Thyroid gland (tissue), 4 donors: ENCODE results near the gene CEP170B. TPM values are rescaled to one million over a fixed set of nuclear protein-coding genes. Genes with fewer than 3 reads are reported as not detected.

ENCODE experiments used
- DNase-seq, 2 donors: peaks; one replicate each; pipeline ENCODE4 v3.0.0-alpha.2; 2019
- H3K27ac ChIP-seq, 3 donors: fragments of 200-600 bp; sonication (generic); 1 replicate in 2 of 3; 2 replicates in 1 of 3; pipeline ENCODE4 v1.5.1; 2016 to 2019; ENCODE audit warnings: mild to moderate bottlenecking in 1 of 3, moderate library complexity in 1 of 3
- H3K27me3 ChIP-seq: fragments of 200-600 bp; sonication (generic); one replicate; pipeline ENCODE4 v1.5.1; 2019
- H3K36me3 ChIP-seq, 2 donors: fragments of 200-600 bp; sonication (generic); one replicate each; pipeline ENCODE4 v1.5.1; 2016 to 2019
- H3K4me1 ChIP-seq, 2 donors: fragments of 200-600 bp; sonication (generic); one replicate each; pipeline ENCODE4 v1.5.1; 2017 to 2019
- H3K4me3 ChIP-seq, 3 donors: fragments of 200-600 bp; sonication (generic); replicated peaks in 1 of 3; 1 replicate in 2 of 3; 2 replicates in 1 of 3; pipeline ENCODE4 v1.5.1; 2016; ENCODE audit warnings: mild to moderate bottlenecking in 1 of 3
- H3K9me3 ChIP-seq: fragments of 200-600 bp; sonication (generic); one replicate; pipeline ENCODE4 v1.5.1; 2017
- POLR2A ChIP-seq, 2 donors: fragments of 450-650 bp; IDR thresholded peaks; one replicate each; pipeline ENCODE4 v1.6.1; 2017; ENCODE audit warnings: antibody characterized with exemption in 2 of 2, mild to moderate bottlenecking in 2 of 2, moderate library complexity in 1 of 2
- WGBS, 2 donors: methylation state at CpG; one replicate each; pipeline ENCODE4 v1.1.5; 2017; 5-methylcytosine and 5-hydroxymethylcytosine counted together
- intact Hi-C: fragments of 100-400 bp; cut with DNase I; formaldehyde crosslinking; loops from one replicate; pipeline ENCODE4 v1.15.1; 2023
- total RNA-seq, 4 donors: library from RNA; depleted of rRNA; stranded (reverse); fragments of >200 nt; gene quantifications; one replicate each; pipeline ENCODE4 v1.2.3, GENCODE V29; 2016
- TF ChIP-seq, protein P1 (sequence below), 6 experiments: fragments of 200-600 bp in 3 of 6; fragments of 450-650 bp in 3 of 6; sonication (generic) in 3 of 6; IDR thresholded peaks; one replicate each; pipeline ENCODE4 v1.5.1; 2016 to 2019; ENCODE audit warnings: antibody characterized with exemption in 6 of 6, mild to moderate bottlenecking in 2 of 6, inconsistent platforms in 1 of 6, moderate library complexity in 1 of 6

CEP170B gene
- total RNA-seq, 4 donors from 2014 or later: 18.3 to 46.2 (median 27.4) TPM

DNA sequence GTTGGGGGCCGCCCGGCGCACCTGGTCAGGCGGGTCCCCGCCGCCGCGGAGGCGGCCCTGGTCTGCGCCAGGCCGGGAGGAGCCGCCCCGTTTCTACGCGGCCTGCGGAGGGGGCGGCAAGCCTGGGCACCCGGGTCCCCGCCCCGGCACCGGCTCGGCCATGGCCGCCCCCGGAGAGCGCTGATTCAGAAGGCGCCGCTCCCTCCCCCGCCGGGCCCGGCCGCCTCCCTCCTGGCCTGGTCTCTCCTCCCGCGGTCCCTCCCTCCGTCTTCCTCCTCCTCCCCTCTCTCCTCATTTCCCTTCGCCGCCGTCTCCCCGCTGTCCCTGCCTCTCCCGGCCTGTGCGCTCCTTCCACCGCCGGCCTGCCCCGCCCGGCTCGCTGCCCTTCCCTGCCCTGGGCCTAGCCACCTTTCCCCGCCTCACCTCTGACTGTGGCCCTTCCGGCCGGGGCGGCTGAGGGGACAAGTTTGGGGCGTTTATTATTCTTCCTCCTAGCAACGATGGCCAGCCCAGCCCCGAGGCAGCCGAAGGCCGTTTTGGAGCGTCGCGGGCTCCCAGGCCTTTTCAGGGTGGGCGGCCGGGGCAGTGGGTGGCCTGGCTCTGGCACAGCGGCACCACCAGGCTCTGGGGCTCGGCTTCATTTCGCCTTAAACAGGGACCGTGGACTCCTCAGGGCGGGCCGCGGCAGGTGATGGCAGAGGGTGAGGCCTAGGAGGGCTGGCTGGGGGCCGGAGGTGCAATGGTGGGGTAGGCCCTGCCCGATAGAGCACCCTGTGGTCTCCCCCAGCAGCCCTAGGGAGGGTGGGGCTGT lies 768 bp downstream of the CEP170B start:
- Histone ChIP-seq H3K27me3 (no peaks in the 10 kb centered on the region), H3K4me3 (peak overlapping the region; percentile 51 to 56 (median 53)), H3K36me3 (no peaks in the 10 kb centered on the region), H3K4me1 (peaks cover 20 to 29% of the 10 kb centered on the region in 2 donors), H3K27ac (peak overlapping the region in 2 of 3 donors; percentile 2 to 62), H3K9me3 (no peaks in the 10 kb centered on the region)
- TF ChIP-seq, protein P1, sequence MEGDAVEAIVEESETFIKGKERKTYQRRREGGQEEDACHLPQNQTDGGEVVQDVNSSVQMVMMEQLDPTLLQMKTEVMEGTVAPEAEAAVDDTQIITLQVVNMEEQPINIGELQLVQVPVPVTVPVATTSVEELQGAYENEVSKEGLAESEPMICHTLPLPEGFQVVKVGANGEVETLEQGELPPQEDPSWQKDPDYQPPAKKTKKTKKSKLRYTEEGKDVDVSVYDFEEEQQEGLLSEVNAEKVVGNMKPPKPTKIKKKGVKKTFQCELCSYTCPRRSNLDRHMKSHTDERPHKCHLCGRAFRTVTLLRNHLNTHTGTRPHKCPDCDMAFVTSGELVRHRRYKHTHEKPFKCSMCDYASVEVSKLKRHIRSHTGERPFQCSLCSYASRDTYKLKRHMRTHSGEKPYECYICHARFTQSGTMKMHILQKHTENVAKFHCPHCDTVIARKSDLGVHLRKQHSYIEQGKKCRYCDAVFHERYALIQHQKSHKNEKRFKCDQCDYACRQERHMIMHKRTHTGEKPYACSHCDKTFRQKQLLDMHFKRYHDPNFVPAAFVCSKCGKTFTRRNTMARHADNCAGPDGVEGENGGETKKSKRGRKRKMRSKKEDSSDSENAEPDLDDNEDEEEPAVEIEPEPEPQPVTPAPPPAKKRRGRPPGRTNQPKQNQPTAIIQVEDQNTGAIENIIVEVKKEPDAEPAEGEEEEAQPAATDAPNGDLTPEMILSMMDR (IDR thresholded peaks at IDR 0.05): no peak
- TF ChIP-seq POLR2A (IDR thresholded peaks at IDR 0.05): peak in 1 of 2 donors; percentile 46
- intact Hi-C loops: loop anchor here (2.0 kb wide), 1 partner anchor 39 kb away; no protein-coding TSS in a partner anchor
- peak; percentile 77 for DNase-seq
- WGBS, 2 donors: 5 to 10% methylated on average over 31 to 34 of the region's 68 CpGs

GRCh38 chr14:104866451-104867370 lies 1.6 kb downstream of the CEP170B start:
- Histone ChIP-seq H3K27ac (peak overlapping the region in 1 of 3 donors; percentile 2), H3K9me3 (no peaks in the 10 kb centered on the region), H3K27me3 (no peaks in the 10 kb centered on the region), H3K4me1 (peaks cover 20 to 29% of the 10 kb centered on the region in 2 donors), H3K4me3 (peak overlapping the region in 2 of 3 donors; percentile 51 to 56), H3K36me3 (no peaks in the 10 kb centered on the region)
- TF ChIP-seq, protein P1 (IDR thresholded peaks at IDR 0.05): no peak
- TF ChIP-seq POLR2A (IDR thresholded peaks at IDR 0.05): no peak
- no peak for DNase-seq
- WGBS, 2 donors: 75 to 83% methylated on average over 10 of the region's 12 CpGs
- intact Hi-C loops: no loop called here

DNA sequence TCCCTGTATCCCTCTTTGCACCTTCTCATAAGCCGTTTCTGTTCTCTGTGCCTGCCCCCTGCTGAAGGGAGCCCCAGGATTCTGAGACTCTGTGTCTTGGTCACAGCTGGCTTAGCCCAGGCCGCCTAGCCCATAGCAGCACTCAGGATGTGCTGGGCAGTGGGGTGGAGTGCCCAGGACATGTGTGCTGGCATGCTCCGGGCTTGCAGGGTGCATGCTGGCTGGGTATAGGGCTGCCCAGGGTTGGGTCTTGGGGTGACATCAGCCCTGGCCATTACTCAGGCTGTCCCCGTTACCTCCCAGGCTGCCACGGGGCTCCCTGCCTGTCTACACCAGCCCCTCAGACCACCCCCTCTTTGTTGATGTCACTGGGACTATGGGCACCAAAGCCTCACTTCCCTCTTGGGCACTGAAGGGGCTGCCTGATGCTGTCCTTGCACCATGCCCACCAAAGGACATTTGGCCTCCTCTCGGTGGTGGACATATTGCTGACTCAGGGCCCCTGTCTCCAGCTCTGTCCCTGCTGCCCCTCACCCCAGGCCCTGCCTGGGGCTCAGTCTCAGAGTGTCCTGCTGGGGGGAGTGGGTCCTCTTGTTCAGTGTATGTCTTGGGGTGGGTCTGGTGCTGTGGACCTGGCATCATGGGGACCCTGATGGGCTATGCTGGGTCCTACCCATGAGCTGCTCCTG lies 2.4 kb downstream of the CEP170B start:
- DNase-seq: no peak
- Histone ChIP-seq H3K4me3 (no peak overlapping the region), H3K9me3 (no peaks in the 10 kb centered on the region), H3K27me3 (no peaks in the 10 kb centered on the region), H3K4me1 (peaks cover 21 to 30% of the 10 kb centered on the region in 2 donors), H3K36me3 (no peaks in the 10 kb centered on the region), H3K27ac (no peak overlapping the region)
- intact Hi-C loops: no loop called here
- 82 to 96% methylated on average over 3 to 4 of the region's 6 CpGs for WGBS, 2 donors
- TF ChIP-seq, protein P1 (IDR thresholded peaks at IDR 0.05): no peak

GRCh38 chr14:104868060-104868740 lies 3.1 kb downstream of the CEP170B start:
- TF ChIP-seq, protein P1 (IDR thresholded peaks at IDR 0.05): no peak
- TF ChIP-seq POLR2A (IDR thresholded peaks at IDR 0.05): no peak
- H3K4me1 ChIP-seq: peaks cover 28 to 37% of the 10 kb centered on the region in 2 donors
- no peak overlapping the region for H3K27ac ChIP-seq
- H3K9me3 ChIP-seq: no peaks in the 10 kb centered on the region
- no peaks in the 10 kb centered on the region for H3K27me3 ChIP-seq
- 92% methylated on average over 7 to 15 of the region's 23 CpGs for WGBS, 2 donors
- no peaks in the 10 kb centered on the region for H3K36me3 ChIP-seq
- intact Hi-C loops: no loop called here
- H3K4me3 ChIP-seq: no peak overlapping the region
- DNase-seq: no peak
